GM23338 (cell line): ENCODE results near the gene B3GALNT1. TPM values are rescaled to one million over a fixed set of nuclear protein-coding genes. Genes with fewer than 3 reads are reported as not detected.

Experiments used
- ATAC-seq: fragments of 200-7000 bp; cut with Tn5 transposase; 3 replicates; pipeline ENCODE4 v1.9.1; 2020
- DNase-seq: peaks from one replicate; pipeline ENCODE4 v3.0.0-alpha.2; 2015; ENCODE audit warnings: low spot score
- H2AFZ ChIP-seq: fragments of 200-600 bp; sonication (generic); 2 replicates; pipeline ENCODE4 v1.8.0; 2016; ENCODE audit warnings: antibody characterized with exemption, mild to moderate bottlenecking, moderate library complexity
- H3F3A ChIP-seq: fragments of 200-600 bp; sonication (generic); replicated peaks from 2 replicates; pipeline ENCODE4 v1.8.0; 2017; ENCODE audit warnings: antibody characterized with exemption, mixed run types, low read depth
- H3K27ac ChIP-seq: fragments of 200-600 bp; sonication (generic); 2 replicates; pipeline ENCODE4 v1.6.1; 2016; ENCODE audit warnings: low read depth
- H3K27me3 ChIP-seq: fragments of 200-600 bp; sonication (generic); 2 replicates; pipeline ENCODE4 v1.8.0; 2016; ENCODE audit warnings: mild to moderate bottlenecking, mixed run types, moderate library complexity; ENCODE audit not compliant: insufficient read depth
- H3K36me3 ChIP-seq: fragments of 200-600 bp; sonication (generic); 2 replicates; pipeline ENCODE4 v1.8.0; 2016; ENCODE audit warnings: mild to moderate bottlenecking; ENCODE audit not compliant: insufficient read depth
- H3K4me1 ChIP-seq: fragments of 200-600 bp; sonication (generic); 2 replicates; pipeline ENCODE4 v1.8.0; 2016; ENCODE audit warnings: mild to moderate bottlenecking, moderate library complexity; ENCODE audit not compliant: insufficient read depth
- H3K4me2 ChIP-seq: fragments of 200-600 bp; sonication (generic); 2 replicates; pipeline ENCODE4 v1.7.1; 2017; ENCODE audit warnings: mixed run types
- H3K4me3 ChIP-seq: fragments of 200-600 bp; sonication (generic); 2 replicates; pipeline ENCODE4 v1.6.1; 2016; ENCODE audit warnings: mixed run types
- H3K79me2 ChIP-seq: fragments of 200-600 bp; sonication (generic); replicated peaks from 2 replicates; pipeline ENCODE4 v1.8.0; 2017; ENCODE audit warnings: mild to moderate bottlenecking; ENCODE audit not compliant: insufficient read depth
- H3K9me2 ChIP-seq: fragments of 200-600 bp; sonication (generic); 2 replicates; pipeline ENCODE4 v1.8.0; 2017; ENCODE audit not compliant: insufficient read depth
- H4K20me1 ChIP-seq: fragments of 200-600 bp; sonication (generic); replicated peaks from 2 replicates; pipeline ENCODE4 v1.8.0; 2017; ENCODE audit warnings: mild to moderate bottlenecking; ENCODE audit not compliant: insufficient read depth
- H3K27ac Mint-ChIP-seq: 2 replicates; pipeline ENCODE4 v1.8.0; 2020; ENCODE audit warnings: inconsistent platforms, mild to moderate bottlenecking, moderate library complexity, mixed read lengths
- H3K27me3 Mint-ChIP-seq: 3 replicates; pipeline ENCODE4 v1.8.0; 2022; ENCODE audit warnings: low read depth, mild to moderate bottlenecking, moderate library complexity, mixed read lengths, inconsistent platforms; ENCODE audit not compliant: insufficient read depth, poor library complexity
- H3K36me3 Mint-ChIP-seq: 3 replicates; pipeline ENCODE4 v1.8.0; 2021; ENCODE audit warnings: low read depth, mild to moderate bottlenecking, inconsistent platforms, moderate library complexity, mixed read lengths
- H3K4me1 Mint-ChIP-seq: 3 replicates; pipeline ENCODE4 v1.8.0; 2020; ENCODE audit warnings: mild to moderate bottlenecking, inconsistent platforms, mixed read lengths
- H3K4me3 Mint-ChIP-seq: 3 replicates; pipeline ENCODE4 v1.8.0; 2021; ENCODE audit warnings: moderate library complexity, mild to moderate bottlenecking, inconsistent platforms, mixed read lengths
- H3K9me3 Mint-ChIP-seq: 3 replicates; pipeline ENCODE4 v1.8.0; 2020; ENCODE audit warnings: moderate library complexity, mild to moderate bottlenecking, inconsistent platforms, mixed read lengths
- EZH2phosphoT487 ChIP-seq: fragments of 200-600 bp; sonication (generic); IDR thresholded peaks from one replicate; pipeline ENCODE4 v1.8.1; 2018; ENCODE audit warnings: antibody characterized with exemption; ENCODE audit not compliant: unreplicated experiment
- JUNB ChIP-seq: IDR thresholded peaks from one replicate; pipeline ENCODE4 v1.6.1; 2016; ENCODE audit warnings: antibody characterized with exemption; ENCODE audit not compliant: unreplicated experiment
- POLR2AphosphoS5 ChIP-seq: IDR thresholded peaks from 2 replicates; pipeline ENCODE4 v1.6.1; 2016; ENCODE audit warnings: antibody characterized with exemption, low read depth
- ZNF114 ChIP-seq: fragments of 250-450 bp; sonication (Bioruptor Pico); IDR thresholded peaks from 2 replicates; pipeline ENCODE4 v1.5.0; 2020; ENCODE audit warnings: mild to moderate bottlenecking, moderate library complexity
- ZNF462 ChIP-seq: fragments of 250-450 bp; sonication (Bioruptor Pico); IDR thresholded peaks from 2 replicates; pipeline ENCODE4 v1.5.0; 2020; ENCODE audit warnings: mild to moderate bottlenecking, moderate library complexity
- polyA plus RNA-seq: library from polyadenylated mRNA; unstranded; fragments of >200 nt; fragmentation: Nextera tagmentation; extraction: Ambion mirVana; gene quantifications from 2 replicates; pipeline ENCODE4 v1.2.1, GENCODE V29; 2016
- total RNA-seq: library from RNA; depleted of rRNA; stranded (reverse); fragments of >200 nt; shearing (Covaris generic); gene quantifications from 2 replicates; pipeline ENCODE4 v1.2.3, GENCODE V29; 2014
- TF ChIP-seq, protein P1 (sequence below): IDR thresholded peaks from 2 replicates; pipeline ENCODE4 v1.6.1; 2016; ENCODE audit warnings: antibody characterized with exemption

The B3GALNT1 gene
- total and polyA plus RNA-seq, 2 experiments from 2014 or later, result 3.3 to 5.9 TPM

DNA sequence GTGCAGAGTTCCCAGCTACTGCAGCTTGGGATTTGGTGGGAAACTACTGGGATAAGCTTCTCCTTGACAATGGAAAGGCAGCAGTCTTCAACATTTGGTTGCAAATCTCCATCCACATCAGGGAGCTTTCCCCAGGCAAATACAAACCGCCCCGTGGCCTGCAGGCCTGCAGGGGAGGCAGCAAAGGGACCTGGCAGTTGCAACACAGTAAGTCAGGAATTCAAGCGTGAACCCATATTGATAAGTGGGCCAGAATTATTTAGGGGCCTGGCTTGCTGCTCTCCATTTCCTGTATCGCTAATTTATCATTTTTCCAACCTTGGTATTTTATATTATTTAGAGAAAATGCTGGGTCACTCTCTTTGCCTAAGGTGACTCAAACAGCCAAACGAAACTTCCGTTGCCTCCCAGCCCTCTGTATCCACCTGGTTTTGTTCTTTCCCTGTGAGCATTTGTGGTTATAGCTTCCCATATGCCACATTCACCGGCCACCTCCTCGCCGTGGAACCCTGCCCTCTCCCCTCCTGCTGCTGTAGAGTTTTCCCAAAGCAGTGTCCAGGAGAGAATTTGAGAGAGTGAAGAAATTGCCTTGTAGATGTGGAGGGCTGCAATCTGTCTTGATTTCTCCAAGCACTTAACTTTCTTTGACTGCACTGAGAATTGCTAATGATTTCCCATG lies 34.8 kb downstream of the B3GALNT1 start (continued):
- no peak for TF ChIP-seq ZNF462
- no peak for TF ChIP-seq JUNB
- TF ChIP-seq EZH2phosphoT487, result no peak
- no peak for TF ChIP-seq POLR2AphosphoS5

DNA sequence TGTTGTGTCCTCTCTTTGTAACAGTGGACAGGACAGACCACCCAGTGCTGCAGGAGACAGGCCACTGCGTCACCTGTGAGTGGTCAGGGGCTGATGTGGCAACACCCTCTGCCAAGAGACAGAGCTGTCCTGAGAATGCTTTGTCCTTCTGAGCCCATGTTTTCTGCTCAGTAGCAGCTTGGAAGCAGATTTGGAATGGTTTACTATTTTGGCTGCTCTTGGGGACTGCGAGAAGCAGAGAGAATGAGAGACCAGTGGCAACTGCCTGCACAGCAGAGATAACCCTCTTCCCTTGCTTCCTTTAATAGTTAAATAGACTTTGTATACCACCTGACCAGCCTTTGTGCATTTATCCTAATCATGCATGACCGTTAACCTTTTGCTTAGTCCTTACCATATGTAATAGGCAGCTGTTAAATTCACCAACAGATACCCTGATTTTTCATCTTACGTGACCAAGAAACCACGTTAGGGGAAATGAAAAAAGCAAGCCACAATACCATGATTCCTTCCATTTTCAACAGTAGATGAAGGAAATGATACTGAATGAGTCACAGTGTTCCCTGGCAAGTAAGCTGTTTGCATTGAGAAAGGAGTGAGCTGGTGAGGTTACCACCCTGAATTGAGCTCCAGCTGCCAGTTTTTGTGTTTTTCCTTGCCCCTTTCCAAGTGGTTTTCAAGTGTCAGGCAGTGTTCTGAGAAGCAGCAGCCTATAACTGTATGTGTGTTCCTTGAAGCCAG lies 35.5 kb downstream of the B3GALNT1 start:
- H3K27ac Mint-ChIP-seq, result no peak overlapping the region
- H3K4me2 ChIP-seq, result no peak overlapping the region
- H3K27ac ChIP-seq, result no peak overlapping the region

More for the DNA sequence above, 35.5 kb downstream of the B3GALNT1 start:
- Histone ChIP-seq H3K27me3 (no peaks in the 10 kb centered on the region), H3K4me1 (no peaks in the 10 kb centered on the region), H3F3A (no peaks in the 10 kb centered on the region), H3K4me3 (no peak overlapping the region), H3K9me2 (no peaks in the 10 kb centered on the region), H4K20me1 (no peaks in the 10 kb centered on the region), H3K79me2 (no peaks in the 10 kb centered on the region), H3K36me3 (no peaks in the 10 kb centered on the region), H2AFZ (no peak overlapping the region)
- H3K36me3 Mint-ChIP-seq, result peaks cover 3% of the 10 kb centered on the region; the same call in 1 of the 3 replicates
- H3K9me3 Mint-ChIP-seq, result no peaks in the 10 kb centered on the region
- ATAC-seq, result no peak
- no peak overlapping the region for H3K4me3 Mint-ChIP-seq
- H3K4me1 Mint-ChIP-seq, result peaks cover 17% of the 10 kb centered on the region; the same call in 2 of the 3 replicates
- TF ChIP-seq ZNF462 (no peak), ZNF114 (CRISPR knock-in tag) (no peak)
- TF ChIP-seq, protein P1, sequence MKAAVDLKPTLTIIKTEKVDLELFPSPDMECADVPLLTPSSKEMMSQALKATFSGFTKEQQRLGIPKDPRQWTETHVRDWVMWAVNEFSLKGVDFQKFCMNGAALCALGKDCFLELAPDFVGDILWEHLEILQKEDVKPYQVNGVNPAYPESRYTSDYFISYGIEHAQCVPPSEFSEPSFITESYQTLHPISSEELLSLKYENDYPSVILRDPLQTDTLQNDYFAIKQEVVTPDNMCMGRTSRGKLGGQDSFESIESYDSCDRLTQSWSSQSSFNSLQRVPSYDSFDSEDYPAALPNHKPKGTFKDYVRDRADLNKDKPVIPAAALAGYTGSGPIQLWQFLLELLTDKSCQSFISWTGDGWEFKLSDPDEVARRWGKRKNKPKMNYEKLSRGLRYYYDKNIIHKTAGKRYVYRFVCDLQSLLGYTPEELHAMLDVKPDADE, result no peak
- peaks cover under 1% of the 10 kb centered on the region for H3K27me3 Mint-ChIP-seq
- DNase-seq, result no peak
